SIG-M5 treated with dmso at 0.1 percent for 504 hours (cell line): ENCODE measurements around the gene SSH2.

Experiments
- DNase-seq: peaks from one replicate; lab custom pipeline; 2025; ENCODE audit not compliant: unreplicated experiment; lab: John Stamatoyannopoulos, UW

The SSH2 gene

GRCh38 chr17:29582254-29582765 lies 347.7 kb downstream of the SSH2 start:
- no peak for DNase-seq

DNA sequence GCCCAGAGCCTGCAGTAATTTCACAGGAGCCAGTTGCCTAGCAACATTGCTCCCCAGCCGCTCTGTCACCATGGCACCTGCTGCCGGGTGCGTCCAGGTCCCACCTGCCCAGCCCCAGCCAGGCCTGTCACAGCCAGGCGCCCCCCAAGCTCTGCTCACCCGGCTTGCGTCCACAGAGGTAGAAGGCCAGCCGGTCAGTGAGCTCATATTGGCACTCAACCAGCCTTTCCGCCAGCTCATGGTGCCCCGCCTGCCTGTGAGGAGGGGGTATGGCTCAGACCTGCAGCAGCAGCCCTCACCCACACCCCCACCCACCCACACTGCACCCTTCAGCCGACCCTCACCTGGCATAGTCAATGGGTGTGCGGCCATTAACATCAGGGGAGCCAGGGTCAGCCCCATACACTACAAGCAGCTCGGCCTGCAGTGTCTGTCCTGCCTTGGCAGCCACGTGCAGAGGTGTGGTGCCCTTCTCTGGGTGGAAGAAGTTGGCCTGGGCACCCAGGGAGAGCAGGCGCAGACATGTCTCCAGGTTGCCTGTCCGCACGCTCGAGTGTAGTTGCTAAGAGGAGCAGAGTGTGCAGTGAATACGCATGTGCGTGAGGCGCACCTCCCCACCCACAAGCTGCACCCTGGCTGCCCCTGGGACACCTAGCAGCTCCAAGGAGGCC lies 348.3 kb downstream of the SSH2 start:
- no peak for DNase-seq

DNA sequence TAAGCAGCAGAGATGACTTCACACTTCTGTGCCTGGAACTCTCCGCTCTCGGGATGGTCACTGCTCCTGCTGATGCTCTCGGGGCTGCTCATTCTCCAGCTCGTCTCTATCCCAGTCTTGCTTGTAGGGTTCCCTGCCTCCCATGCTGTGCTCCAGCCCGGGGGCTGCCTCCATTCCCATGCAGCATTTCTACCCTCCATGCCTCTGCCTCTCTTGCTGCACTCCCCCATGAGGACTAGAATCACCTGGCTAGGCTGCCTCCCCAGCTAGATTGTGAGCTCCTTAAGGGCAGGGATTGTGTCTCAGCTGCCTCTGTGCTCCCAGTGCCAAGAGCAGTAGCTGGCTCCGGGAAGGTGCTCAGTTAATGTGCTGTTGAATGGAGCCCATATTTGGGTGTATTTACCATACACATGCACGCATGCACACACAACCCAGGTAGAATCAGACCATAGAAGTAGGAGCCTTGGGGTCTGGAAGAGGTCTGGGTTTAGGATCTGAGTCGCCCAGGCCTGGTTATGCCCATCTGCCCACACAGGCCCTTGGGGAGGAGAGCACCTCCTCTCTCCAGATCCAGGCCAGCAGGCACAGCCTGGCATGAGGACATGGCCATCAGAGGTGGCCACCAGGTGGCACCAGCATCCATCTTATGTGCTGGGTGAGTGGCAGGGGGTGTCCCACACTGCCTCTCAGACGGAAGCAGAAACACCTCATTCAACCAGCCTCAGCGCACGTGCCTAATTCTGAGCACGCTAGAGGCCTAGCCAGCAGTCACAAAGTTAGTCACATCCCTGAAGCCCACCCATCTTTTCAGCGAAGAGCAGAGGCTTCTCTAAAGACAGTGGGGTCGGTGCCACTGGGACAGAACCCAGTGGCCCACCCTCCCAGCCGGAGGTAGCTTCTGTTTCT lies 349.9 kb downstream of the SSH2 start:
- DNase-seq: peak; percentile 79

DNA sequence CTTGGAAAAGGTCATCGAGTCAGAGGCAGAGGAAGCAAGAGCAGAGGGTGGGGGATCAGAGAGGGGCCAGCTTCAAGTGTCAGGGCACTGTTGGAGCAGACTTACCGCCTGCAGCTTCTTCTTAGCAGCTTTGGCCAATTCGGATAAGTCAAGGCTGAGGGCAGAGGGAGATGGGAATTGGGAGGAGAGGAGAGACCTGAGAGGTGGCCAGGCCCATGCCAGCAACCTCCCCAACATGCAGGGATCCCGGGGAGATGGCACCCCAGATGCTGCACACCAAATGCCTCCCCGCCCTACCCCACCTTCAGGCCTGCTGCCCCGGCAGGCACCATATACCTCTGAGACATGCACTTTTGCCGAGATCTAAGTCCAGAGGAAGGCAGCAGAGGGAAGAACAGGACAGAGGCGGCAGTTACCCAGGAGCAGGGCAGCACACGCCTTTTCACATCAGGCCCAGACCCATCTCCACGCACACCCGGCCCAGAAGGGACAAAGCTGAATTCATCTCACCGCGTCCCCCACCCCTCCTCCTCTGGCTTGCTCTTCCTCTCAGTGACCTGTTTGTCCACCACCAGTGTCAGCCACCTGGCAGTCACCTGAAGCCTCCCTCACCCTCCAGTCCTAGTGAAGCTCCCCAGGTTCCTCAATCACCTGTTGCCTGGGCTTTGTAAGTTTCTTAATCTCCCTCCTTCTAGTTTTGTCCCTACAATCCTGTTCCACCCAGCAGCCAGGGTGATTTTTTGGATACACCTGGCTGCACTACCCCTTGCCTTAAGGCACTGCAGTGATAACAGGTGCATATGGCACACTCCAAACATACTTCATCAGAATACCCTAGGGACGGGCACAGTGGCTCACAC lies 351.2 kb downstream of the SSH2 start:
- no peak for DNase-seq

- DNase-seq: no peak
These were observed 352.4 kb downstream of the SSH2 start for GRCh38 chr17:29577385-29578211.

GRCh38 chr17:29577001-29577370 lies 353.0 kb downstream of the SSH2 start:
- no peak for DNase-seq

GRCh38 chr17:29576214-29577000 lies 353.6 kb downstream of the SSH2 start:
- DNase-seq: no peak
